Activated B cell treated with CpG ODN at 0.5 μM for 24 hours (primary cell): ENCODE results near the gene KLHL29. TPM values are rescaled to one million over a fixed set of nuclear protein-coding genes. Genes with fewer than 3 reads are reported as not detected.

Experiments
- ATAC-seq: fragments of 200-7000 bp; cut with Tn5 transposase; one replicate; pipeline ENCODE4 v1.10.0; 2021; ENCODE audit warnings: low read depth, mild to moderate bottlenecking, moderate library complexity
- CTCF ChIA-PET: fragments of 350-600 bp; sonication (Branson Sonifier 250); formaldehyde crosslinking; loops from one replicate; lab custom pipeline; 2021; ENCODE audit warnings: antibody characterized with exemption; lab: Charles Lee
- POLR2A ChIA-PET: fragments of 350-600 bp; sonication (Branson Sonifier 250); formaldehyde crosslinking; loops from one replicate; lab custom pipeline; 2021; ENCODE audit warnings: antibody characterized with exemption; lab: Charles Lee
- DNase-seq: peaks from one replicate; pipeline ENCODE4 v3.0.0; 2022
- H3K27ac Mint-ChIP-seq: one replicate; pipeline ENCODE4 v1.8.0; 2020; ENCODE audit warnings: mixed read lengths
- H3K27me3 Mint-ChIP-seq: one replicate; pipeline ENCODE4 v1.8.0; 2021; ENCODE audit warnings: mixed read lengths
- H3K36me3 Mint-ChIP-seq: one replicate; pipeline ENCODE4 v1.8.0; 2021; ENCODE audit warnings: low read depth, mixed read lengths
- H3K4me1 Mint-ChIP-seq: one replicate; pipeline ENCODE4 v1.8.0; 2021; ENCODE audit warnings: mixed read lengths
- H3K4me3 Mint-ChIP-seq: one replicate; pipeline ENCODE4 v1.8.0; 2020; ENCODE audit warnings: mild to moderate bottlenecking, mixed read lengths
- H3K9me3 Mint-ChIP-seq: one replicate; pipeline ENCODE4 v1.8.0; 2020; ENCODE audit warnings: mixed read lengths
- CTCF ChIP-seq: fragments of 200-600 bp; IDR thresholded peaks from one replicate; pipeline ENCODE4 v1.8.0; 2022; ENCODE audit warnings: antibody characterized with exemption, mild to moderate bottlenecking
- intact Hi-C: fragments of 100-400 bp; cut with micrococcal nuclease; formaldehyde crosslinking; loops from one replicate; pipeline ENCODE4 v1.15.1; 2024
- total RNA-seq: library from RNA; stranded (reverse); gene quantifications from 2 replicates; pipeline ENCODE4 v1.2.3, GENCODE V29; 2022

The KLHL29 gene
- total RNA-seq, 1 donor from 2014 or later = 2.5 TPM

GRCh38 chr2:23574919-23575654 is 190.1 kb downstream of the KLHL29 start:
- no peaks in the 10 kb centered on the region for H3K4me1 Mint-ChIP-seq

GRCh38 chr2:23578964-23579671 is 194.1 kb downstream of the KLHL29 start:
- no peak overlapping the region for H3K4me3 Mint-ChIP-seq
- intact Hi-C loops = no loop called here
- no peaks in the 10 kb centered on the region for H3K4me1 Mint-ChIP-seq
- ChIA-PET CTCF (no interaction called here), POLR2A (no interaction called here)
- DNase-seq (no peak), ATAC-seq (no peak)
- H3K36me3 Mint-ChIP-seq = no peaks in the 10 kb centered on the region
- H3K27ac Mint-ChIP-seq = no peak overlapping the region
- no peaks in the 10 kb centered on the region for H3K27me3 Mint-ChIP-seq
- no peaks in the 10 kb centered on the region for H3K9me3 Mint-ChIP-seq
- no peak for TF ChIP-seq CTCF

More at GRCh38 chr2:23574919-23575654, 190.1 kb downstream of the KLHL29 start:
- H3K4me3 Mint-ChIP-seq = no peak overlapping the region
- H3K27ac Mint-ChIP-seq = no peak overlapping the region
- ATAC-seq (no peak), DNase-seq (no peak)
- ChIA-PET CTCF (no interaction called here), POLR2A (no interaction called here)
- H3K27me3 Mint-ChIP-seq = no peaks in the 10 kb centered on the region
- H3K9me3 Mint-ChIP-seq = no peaks in the 10 kb centered on the region
- H3K36me3 Mint-ChIP-seq = no peaks in the 10 kb centered on the region
- intact Hi-C loops = no loop called here
- no peak for TF ChIP-seq CTCF

GRCh38 chr2:23579674-23580073 is 194.7 kb downstream of the KLHL29 start:
- ChIA-PET POLR2A (no interaction called here), CTCF (no interaction called here)
- ATAC-seq (no peak), DNase-seq (no peak)
- no peaks in the 10 kb centered on the region for H3K27me3 Mint-ChIP-seq
- TF ChIP-seq CTCF = no peak
- intact Hi-C loops = no loop called here
- H3K27ac Mint-ChIP-seq = no peak overlapping the region
- no peaks in the 10 kb centered on the region for H3K9me3 Mint-ChIP-seq
- H3K4me3 Mint-ChIP-seq = no peak overlapping the region
- no peaks in the 10 kb centered on the region for H3K4me1 Mint-ChIP-seq
- no peaks in the 10 kb centered on the region for H3K36me3 Mint-ChIP-seq

- no peak for ATAC-seq
- intact Hi-C loops = no loop called here
- ChIA-PET CTCF (no interaction called here), POLR2A (no interaction called here)
- no peak for DNase-seq
- TF ChIP-seq CTCF = no peak
- H3K9me3 Mint-ChIP-seq = no peaks in the 10 kb centered on the region
- no peaks in the 10 kb centered on the region for H3K27me3 Mint-ChIP-seq
- no peaks in the 10 kb centered on the region for H3K36me3 Mint-ChIP-seq
- no peaks in the 10 kb centered on the region for H3K4me1 Mint-ChIP-seq
- H3K4me3 Mint-ChIP-seq = no peak overlapping the region
- H3K27ac Mint-ChIP-seq = no peak overlapping the region
Measured at GRCh38 chr2:23583467-23583866, 198.5 kb downstream of the KLHL29 start.

GRCh38 chr2:23584054-23584745 is 199.2 kb downstream of the KLHL29 start:
- intact Hi-C loops = no loop called here
- H3K27me3 Mint-ChIP-seq = no peaks in the 10 kb centered on the region
- H3K4me3 Mint-ChIP-seq = no peak overlapping the region
- no peak for ATAC-seq
- DNase-seq = no peak
- H3K27ac Mint-ChIP-seq = no peak overlapping the region
- ChIA-PET POLR2A (no interaction called here), CTCF (no interaction called here)
- H3K4me1 Mint-ChIP-seq = no peaks in the 10 kb centered on the region
- no peaks in the 10 kb centered on the region for H3K9me3 Mint-ChIP-seq
- no peak for TF ChIP-seq CTCF
- H3K36me3 Mint-ChIP-seq = no peaks in the 10 kb centered on the region
